Neural progenitor cell (in vitro differentiated cells): ENCODE measurements around the gene PACRG. TPM values are rescaled to one million over a fixed set of nuclear protein-coding genes. Genes with fewer than 3 reads are reported as not detected.

Experiments used
- DNase-seq: peaks from one replicate; pipeline ENCODE4 v3.0.0-alpha.2; 2016; ENCODE audit warnings: low spot score
- H2AFZ ChIP-seq: fragments of 200-600 bp; sonication (generic); replicated peaks from 2 replicates; pipeline ENCODE4 v1.6.1; 2016; ENCODE audit warnings: antibody characterized with exemption
- H3F3A ChIP-seq: fragments of 200-600 bp; sonication (generic); 2 replicates; pipeline ENCODE4 v1.6.1; 2016; ENCODE audit warnings: antibody characterized with exemption, low read depth
- H3K27ac ChIP-seq: fragments of 200-600 bp; sonication (generic); 2 replicates; pipeline ENCODE4 v1.5.1; 2016; ENCODE audit warnings: mild to moderate bottlenecking
- H3K27me3 ChIP-seq: fragments of 200-600 bp; sonication (generic); 2 replicates; pipeline ENCODE4 v1.6.1; 2016; ENCODE audit warnings: mild to moderate bottlenecking, moderate library complexity
- H3K36me3 ChIP-seq: fragments of 200-600 bp; sonication (generic); 2 replicates; pipeline ENCODE4 v1.5.1; 2016
- H3K4me1 ChIP-seq: fragments of 200-600 bp; sonication (generic); 2 replicates; pipeline ENCODE4 v1.6.1; 2016; ENCODE audit warnings: mixed run types
- H3K4me2 ChIP-seq: fragments of 200-600 bp; sonication (generic); 2 replicates; pipeline ENCODE4 v1.6.1; 2016
- H3K4me3 ChIP-seq: fragments of 200-600 bp; sonication (generic); 2 replicates; pipeline ENCODE4 v1.5.1; 2016
- H3K79me2 ChIP-seq: fragments of 200-600 bp; sonication (generic); 2 replicates; pipeline ENCODE4 v1.6.1; 2016; ENCODE audit warnings: low read depth
- H3K9ac ChIP-seq: fragments of 200-600 bp; sonication (generic); 2 replicates; pipeline ENCODE4 v1.6.1; 2016
- H3K9me3 ChIP-seq: fragments of 200-600 bp; sonication (generic); 2 replicates; pipeline ENCODE4 v1.5.1; 2016; ENCODE audit warnings: low read depth
- H4K20me1 ChIP-seq: fragments of 200-600 bp; sonication (generic); 2 replicates; pipeline ENCODE4 v1.6.1; 2016; ENCODE audit warnings: low read depth
- H3K27ac Mint-ChIP-seq: 3 replicates; pipeline ENCODE4 v1.8.0; 2021; ENCODE audit warnings: mixed read lengths
- H3K27me3 Mint-ChIP-seq: 2 replicates; pipeline ENCODE4 v1.8.0; 2022; ENCODE audit warnings: low read depth, mild to moderate bottlenecking, inconsistent platforms, moderate library complexity, mixed read lengths; ENCODE audit not compliant: insufficient read depth
- H3K36me3 Mint-ChIP-seq: 3 replicates; pipeline ENCODE4 v1.8.0; 2021; ENCODE audit warnings: mixed read lengths
- H3K4me1 Mint-ChIP-seq: 3 replicates; pipeline ENCODE4 v1.8.0; 2021; ENCODE audit warnings: mixed read lengths
- H3K4me3 Mint-ChIP-seq: 3 replicates; pipeline ENCODE4 v1.8.0; 2021; ENCODE audit warnings: mild to moderate bottlenecking, moderate library complexity, mixed read lengths
- H3K9me3 Mint-ChIP-seq: 3 replicates; pipeline ENCODE4 v1.8.0; 2020; ENCODE audit warnings: mixed read lengths
- EZH2 ChIP-seq: fragments of 200-600 bp; sonication (generic); IDR thresholded peaks from 2 replicates; pipeline ENCODE4 v1.6.1; 2017; ENCODE audit warnings: antibody characterized with exemption, mild to moderate bottlenecking, moderate library complexity
- EZH2phosphoT487 ChIP-seq: fragments of 200-600 bp; sonication (generic); IDR thresholded peaks from 2 replicates; pipeline ENCODE4 v1.6.1; 2017; ENCODE audit warnings: antibody characterized with exemption
- total RNA-seq: library from RNA; depleted of rRNA; stranded (reverse); fragments of >200 nt; gene quantifications from 2 replicates; pipeline ENCODE4 v1.2.3, GENCODE V29; 2015; ENCODE audit warnings: low replicate concordance
- TF ChIP-seq, protein P1 (sequence below): fragments of 200-600 bp; sonication (generic); IDR thresholded peaks from 2 replicates; pipeline ENCODE4 v1.5.1; 2017; ENCODE audit warnings: antibody characterized with exemption, mild to moderate bottlenecking

Gene PACRG
- total RNA-seq, 1 donor from 2014 or later: 0.30 TPM

- no peaks in the 10 kb centered on the region for H3K36me3 Mint-ChIP-seq
- no peaks in the 10 kb centered on the region for H3K9me3 ChIP-seq
- H3K4me1 Mint-ChIP-seq: no peaks in the 10 kb centered on the region
- no peaks in the 10 kb centered on the region for H3K36me3 ChIP-seq
- no peaks in the 10 kb centered on the region for H3F3A ChIP-seq
- H3K27me3 Mint-ChIP-seq: peaks cover 7% of the 10 kb centered on the region
- no peak overlapping the region for H3K4me3 ChIP-seq
- no peaks in the 10 kb centered on the region for H3K4me1 ChIP-seq
- TF ChIP-seq, protein P1, sequence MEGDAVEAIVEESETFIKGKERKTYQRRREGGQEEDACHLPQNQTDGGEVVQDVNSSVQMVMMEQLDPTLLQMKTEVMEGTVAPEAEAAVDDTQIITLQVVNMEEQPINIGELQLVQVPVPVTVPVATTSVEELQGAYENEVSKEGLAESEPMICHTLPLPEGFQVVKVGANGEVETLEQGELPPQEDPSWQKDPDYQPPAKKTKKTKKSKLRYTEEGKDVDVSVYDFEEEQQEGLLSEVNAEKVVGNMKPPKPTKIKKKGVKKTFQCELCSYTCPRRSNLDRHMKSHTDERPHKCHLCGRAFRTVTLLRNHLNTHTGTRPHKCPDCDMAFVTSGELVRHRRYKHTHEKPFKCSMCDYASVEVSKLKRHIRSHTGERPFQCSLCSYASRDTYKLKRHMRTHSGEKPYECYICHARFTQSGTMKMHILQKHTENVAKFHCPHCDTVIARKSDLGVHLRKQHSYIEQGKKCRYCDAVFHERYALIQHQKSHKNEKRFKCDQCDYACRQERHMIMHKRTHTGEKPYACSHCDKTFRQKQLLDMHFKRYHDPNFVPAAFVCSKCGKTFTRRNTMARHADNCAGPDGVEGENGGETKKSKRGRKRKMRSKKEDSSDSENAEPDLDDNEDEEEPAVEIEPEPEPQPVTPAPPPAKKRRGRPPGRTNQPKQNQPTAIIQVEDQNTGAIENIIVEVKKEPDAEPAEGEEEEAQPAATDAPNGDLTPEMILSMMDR: no peak
- TF ChIP-seq EZH2phosphoT487: no peak
- TF ChIP-seq EZH2: no peak
- no peak overlapping the region for H2AFZ ChIP-seq
- no peaks in the 10 kb centered on the region for H3K27me3 ChIP-seq
- H3K9ac ChIP-seq: no peak overlapping the region
- no peak overlapping the region for H3K27ac Mint-ChIP-seq
- H3K4me2 ChIP-seq: no peak overlapping the region
- peaks cover 2% of the 10 kb centered on the region for H3K9me3 Mint-ChIP-seq
- H4K20me1 ChIP-seq: no peaks in the 10 kb centered on the region
- DNase-seq: no peak
- no peak overlapping the region for H3K27ac ChIP-seq
- no peak overlapping the region for H3K4me3 Mint-ChIP-seq
- no peaks in the 10 kb centered on the region for H3K79me2 ChIP-seq
Observed at GRCh38 chr6:162866656-162867055, 138.9 kb downstream of the PACRG start.

GRCh38 chr6:162868397-162868796, 140.6 kb downstream of the PACRG start:
- no peaks in the 10 kb centered on the region for H3K4me1 ChIP-seq
- H3F3A ChIP-seq: no peaks in the 10 kb centered on the region
- H3K9ac ChIP-seq: no peak overlapping the region
- H3K36me3 ChIP-seq: no peaks in the 10 kb centered on the region
- no peaks in the 10 kb centered on the region for H3K4me1 Mint-ChIP-seq
- H3K4me2 ChIP-seq: no peak overlapping the region
- H3K9me3 ChIP-seq: no peaks in the 10 kb centered on the region
- no peak overlapping the region for H3K4me3 ChIP-seq
- H3K27me3 ChIP-seq: no peaks in the 10 kb centered on the region
- no peak overlapping the region for H3K27ac Mint-ChIP-seq
- no peaks in the 10 kb centered on the region for H4K20me1 ChIP-seq
- H3K36me3 Mint-ChIP-seq: no peaks in the 10 kb centered on the region
- TF ChIP-seq EZH2phosphoT487 (no peak), EZH2 (no peak)
- TF ChIP-seq, protein P1: no peak
- H3K9me3 Mint-ChIP-seq: peaks cover 2% of the 10 kb centered on the region
- peaks cover 2% of the 10 kb centered on the region for H3K27me3 Mint-ChIP-seq
- no peak overlapping the region for H3K27ac ChIP-seq
- H2AFZ ChIP-seq: no peak overlapping the region
- no peak overlapping the region for H3K4me3 Mint-ChIP-seq
- no peak for DNase-seq
- no peaks in the 10 kb centered on the region for H3K79me2 ChIP-seq

DNA sequence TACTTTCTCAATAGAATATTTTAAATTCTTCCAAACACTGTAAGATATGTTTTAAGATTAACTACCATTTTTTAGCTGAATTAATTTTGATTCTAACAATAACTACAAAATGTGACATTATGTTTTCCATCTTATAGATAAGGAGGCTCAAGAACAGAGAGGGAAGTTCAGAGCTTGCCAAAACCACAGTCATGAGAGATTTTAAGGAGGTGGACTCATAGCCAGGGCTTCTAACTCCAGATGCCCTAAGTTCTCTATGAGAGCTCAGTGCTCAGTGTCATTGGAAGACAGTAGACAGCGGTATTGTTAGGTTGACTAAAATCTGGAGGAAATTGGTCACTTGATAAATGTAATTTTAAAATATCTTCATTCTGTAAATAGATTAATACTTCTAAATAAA, 144.2 kb downstream of the PACRG start:
- H3K4me3 Mint-ChIP-seq: no peak overlapping the region
- DNase-seq: no peak
- no peak overlapping the region for H3K9ac ChIP-seq
- no peak overlapping the region for H2AFZ ChIP-seq
- no peak overlapping the region for H3K27ac ChIP-seq
- H3K4me1 ChIP-seq: no peaks in the 10 kb centered on the region
- no peaks in the 10 kb centered on the region for H3K9me3 ChIP-seq
- TF ChIP-seq EZH2: no peak
- no peak for TF ChIP-seq EZH2phosphoT487
- TF ChIP-seq, protein P1: no peak
- no peaks in the 10 kb centered on the region for H3K36me3 Mint-ChIP-seq
- H3K36me3 ChIP-seq: no peaks in the 10 kb centered on the region
- peaks cover 2% of the 10 kb centered on the region for H3K9me3 Mint-ChIP-seq
- H3K27me3 Mint-ChIP-seq: peaks cover 2% of the 10 kb centered on the region
- H3K4me3 ChIP-seq: no peak overlapping the region
- no peaks in the 10 kb centered on the region for H3F3A ChIP-seq
- H3K27me3 ChIP-seq: no peaks in the 10 kb centered on the region
- H3K4me2 ChIP-seq: no peak overlapping the region
- no peak overlapping the region for H3K27ac Mint-ChIP-seq
- H4K20me1 ChIP-seq: no peaks in the 10 kb centered on the region
- H3K4me1 Mint-ChIP-seq: no peaks in the 10 kb centered on the region
- H3K79me2 ChIP-seq: no peaks in the 10 kb centered on the region

- Mint-ChIP-seq H3K27ac (no peak overlapping the region), H3K27me3 (no peaks in the 10 kb centered on the region), H3K4me3 (no peak overlapping the region), H3K9me3 (peaks cover 2% of the 10 kb centered on the region), H3K4me1 (no peaks in the 10 kb centered on the region), H3K36me3 (no peaks in the 10 kb centered on the region)
- H3K36me3 ChIP-seq: no peaks in the 10 kb centered on the region
- no peaks in the 10 kb centered on the region for H3K27me3 ChIP-seq
- H3K79me2 ChIP-seq: no peaks in the 10 kb centered on the region
- no peaks in the 10 kb centered on the region for H3K9me3 ChIP-seq
- no peak overlapping the region for H2AFZ ChIP-seq
- no peaks in the 10 kb centered on the region for H3K4me1 ChIP-seq
- TF ChIP-seq, protein P1: no peak
- TF ChIP-seq EZH2: no peak
- TF ChIP-seq EZH2phosphoT487: no peak
- no peaks in the 10 kb centered on the region for H3F3A ChIP-seq
- no peak overlapping the region for H3K4me2 ChIP-seq
- no peaks in the 10 kb centered on the region for H4K20me1 ChIP-seq
- H3K9ac ChIP-seq: no peak overlapping the region
- no peak for DNase-seq
- no peak overlapping the region for H3K4me3 ChIP-seq
- H3K27ac ChIP-seq: no peak overlapping the region
Observed at GRCh38 chr6:162873537-162873936, 145.8 kb downstream of the PACRG start.
